ENCODE data around the gene HES4.
"Not testable (repeated sequence)": the region's sequence is repeated elsewhere in the genome, so short reads cannot be mapped to it uniquely, and the experiment has no call there.

Gene HES4

DNA sequence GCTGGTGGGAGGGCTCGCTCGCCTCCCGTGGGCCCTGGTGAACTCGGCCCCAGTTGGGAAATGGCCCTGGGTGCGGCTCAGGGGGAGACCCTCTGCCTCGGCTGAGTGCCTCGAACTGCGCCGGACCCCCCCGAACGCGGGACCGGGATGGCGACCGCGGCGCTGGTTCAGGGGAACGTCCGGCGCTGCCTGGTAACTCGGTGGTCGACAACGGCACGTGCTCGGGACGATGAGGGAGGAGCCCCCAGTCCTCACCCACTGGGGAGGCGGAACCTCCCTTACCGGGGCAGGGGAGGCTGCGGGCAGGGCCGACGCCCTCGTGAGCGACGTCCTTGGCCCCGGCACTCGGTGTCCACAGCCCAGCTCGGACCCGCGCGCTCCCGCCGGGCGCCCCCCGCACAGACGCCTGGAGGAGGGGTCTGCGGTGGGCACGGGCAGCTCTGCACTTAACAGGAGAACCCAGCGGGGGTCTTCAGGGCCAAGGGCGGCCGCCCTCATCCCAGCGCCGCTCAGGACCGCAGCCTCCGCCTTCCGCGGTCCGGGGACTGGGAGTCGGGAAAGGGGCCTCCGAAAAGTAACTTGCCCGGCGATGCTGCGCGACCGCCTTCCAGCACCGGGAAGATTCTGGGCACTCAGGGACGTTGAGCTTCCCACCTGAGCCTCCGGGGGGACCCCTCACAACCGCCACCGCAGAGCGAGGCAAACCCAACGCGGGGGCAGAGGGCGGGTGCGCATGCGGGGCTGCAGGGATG lies 1.7 kb downstream of the HES4 start:
- no peak for DNase-seq

DNA sequence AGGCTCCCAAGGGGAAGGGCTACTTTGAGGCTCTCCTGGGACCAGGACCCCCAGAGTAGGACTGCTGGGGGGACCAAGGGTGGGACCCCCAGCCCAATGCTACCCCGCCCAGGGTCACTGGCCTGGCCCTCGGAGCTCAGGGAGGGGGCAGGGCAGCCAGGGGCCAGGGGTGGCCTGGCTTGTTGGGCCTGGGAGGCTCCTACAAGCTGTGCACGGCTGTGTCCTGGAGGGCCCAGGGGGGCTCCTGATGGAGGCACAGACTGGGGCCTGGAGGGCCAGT lies 2.2 kb downstream of the HES4 start:
- DNase-seq, result no peak

DNA sequence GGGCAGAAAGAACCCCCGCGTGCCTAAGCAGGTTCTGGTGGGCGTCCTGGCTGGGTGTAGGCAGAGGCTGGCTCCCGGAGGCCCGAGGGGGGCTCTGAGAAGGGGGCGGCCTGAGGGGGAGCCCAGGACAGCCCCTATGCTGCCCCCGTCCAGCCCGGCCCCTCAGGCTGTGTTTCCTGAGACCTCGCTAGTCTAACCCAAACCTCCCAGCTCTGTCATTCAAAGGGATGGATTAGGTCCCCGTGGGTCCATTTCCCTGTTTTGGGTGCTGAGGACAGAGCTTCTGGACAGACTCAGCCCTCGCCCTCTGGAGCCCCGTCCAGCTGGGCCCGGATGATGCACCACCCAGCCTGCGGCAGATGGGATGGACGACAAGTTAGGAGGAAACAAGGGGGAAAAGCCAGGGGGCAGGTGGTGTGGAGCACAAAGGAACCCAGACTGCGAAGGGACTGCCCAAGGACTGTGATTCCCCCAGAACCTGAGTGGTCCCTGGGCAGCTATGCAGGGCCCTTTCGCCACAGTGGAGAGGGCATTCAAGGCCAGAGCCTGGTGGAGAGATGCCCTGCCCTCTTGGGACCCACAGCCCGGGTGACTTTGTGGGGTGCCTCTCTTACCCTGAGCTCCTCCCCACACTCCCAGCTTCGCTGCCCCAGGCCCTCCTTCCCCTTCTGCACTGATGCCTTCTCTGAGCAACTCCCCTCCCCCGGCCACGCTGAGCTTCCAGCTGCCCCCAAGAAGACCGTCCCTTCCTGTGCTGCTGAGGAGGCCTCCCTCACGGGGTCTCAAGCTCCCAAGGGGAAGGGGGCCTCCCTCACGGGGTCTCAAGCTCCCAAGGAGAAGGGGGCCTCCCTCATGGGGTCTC lies 2.8 kb downstream of the HES4 start:
- DNase-seq, result no peak

DNA sequence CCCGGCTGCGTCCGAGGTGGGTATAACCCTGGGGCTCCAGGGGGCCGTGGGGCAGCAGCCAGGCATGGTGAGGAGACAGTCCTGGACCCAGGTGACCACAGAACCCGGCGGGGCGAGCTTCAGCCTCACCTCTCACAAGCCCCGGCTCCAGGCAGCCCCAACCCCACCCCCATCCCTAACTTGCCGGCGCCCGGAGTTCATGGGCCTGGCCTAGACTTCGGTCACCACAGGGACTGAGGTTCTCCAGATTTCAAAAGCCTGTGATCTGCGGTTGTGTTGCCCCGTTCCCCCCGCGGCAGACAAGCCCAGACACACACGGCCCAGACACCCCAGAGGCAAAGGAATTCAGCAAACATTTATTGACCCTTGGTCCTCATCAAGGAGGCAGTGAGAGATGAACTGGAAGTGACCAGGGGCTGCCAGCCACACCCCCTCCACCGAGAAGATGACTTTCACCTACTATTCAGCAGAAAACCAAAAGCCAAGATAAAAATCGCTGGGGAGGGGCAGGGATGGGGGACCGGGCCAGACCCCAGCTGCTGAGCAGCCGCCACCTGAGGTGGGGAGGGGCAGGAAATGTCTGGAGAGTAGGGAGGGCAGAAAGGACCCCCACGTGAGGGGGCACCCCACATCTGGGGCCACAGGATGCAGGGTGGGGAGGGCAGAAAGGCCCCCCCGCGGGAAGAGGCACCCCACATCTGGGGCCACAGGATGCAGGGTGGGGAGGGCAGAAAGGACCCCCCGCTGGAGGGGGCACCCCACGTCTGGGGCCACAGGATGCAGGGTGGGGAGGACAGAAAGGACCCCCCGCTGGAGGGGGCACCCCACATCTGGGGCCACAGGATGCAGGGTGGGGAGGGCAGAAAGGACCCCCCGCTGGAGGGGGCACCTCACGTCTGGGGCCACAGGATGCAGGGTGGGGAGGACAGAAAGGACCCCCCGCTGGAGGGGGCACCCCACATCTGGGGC lies 3.9 kb downstream of the HES4 start:
- no peak for DNase-seq

DNA sequence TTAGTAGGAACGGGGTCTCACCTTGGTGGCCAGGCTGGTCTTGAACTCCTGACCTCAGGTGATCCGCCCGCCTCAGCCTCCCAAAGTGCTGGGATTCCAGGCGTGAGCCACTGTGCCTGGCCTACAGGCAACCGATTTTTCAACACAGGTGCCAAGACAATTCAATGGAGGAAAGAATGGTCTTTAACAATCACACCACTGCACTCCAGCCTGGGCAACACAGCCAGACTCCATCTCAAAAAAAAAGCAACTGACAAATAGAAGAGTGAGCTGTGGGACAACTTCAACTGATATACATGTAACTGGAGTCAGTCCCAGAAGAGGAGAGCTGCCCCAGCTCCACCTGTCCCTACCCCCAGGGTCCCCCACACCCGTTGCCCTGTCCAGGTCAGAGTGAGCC lies 5.4 kb downstream of the HES4 start:
- not testable (repeated sequence) for DNase-seq

DNA sequence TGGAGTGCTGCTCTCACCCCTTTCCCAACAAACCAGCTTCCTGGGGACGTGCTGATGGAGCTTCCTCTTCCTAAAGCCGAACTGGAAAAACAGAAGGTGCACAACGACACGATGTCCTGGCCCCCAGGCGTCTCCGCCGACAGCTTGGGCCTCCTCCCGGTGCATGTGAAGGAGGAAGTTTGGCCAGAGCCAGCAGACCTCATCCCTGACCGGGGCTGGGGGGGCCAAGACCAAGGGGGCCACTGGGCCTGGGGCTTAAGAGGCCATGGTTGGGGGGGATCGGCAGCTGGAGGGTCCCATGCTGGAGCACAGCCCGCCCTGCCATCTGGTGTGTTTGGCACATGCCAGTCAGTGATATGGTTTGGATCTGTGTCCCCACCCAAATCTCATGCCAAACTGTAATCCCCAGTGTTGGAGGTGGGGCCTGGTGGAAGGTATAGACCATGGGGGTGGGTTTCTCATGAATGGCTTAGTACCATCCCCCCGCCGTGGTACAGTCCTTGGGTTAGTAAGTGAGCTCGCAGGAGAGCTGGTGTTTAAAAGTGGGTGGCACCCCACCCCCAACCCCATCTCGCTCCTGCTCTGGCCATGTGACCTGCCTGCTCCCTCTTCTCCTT lies 6.4 kb downstream of the HES4 start:
- DNase-seq, result no peak

DNA sequence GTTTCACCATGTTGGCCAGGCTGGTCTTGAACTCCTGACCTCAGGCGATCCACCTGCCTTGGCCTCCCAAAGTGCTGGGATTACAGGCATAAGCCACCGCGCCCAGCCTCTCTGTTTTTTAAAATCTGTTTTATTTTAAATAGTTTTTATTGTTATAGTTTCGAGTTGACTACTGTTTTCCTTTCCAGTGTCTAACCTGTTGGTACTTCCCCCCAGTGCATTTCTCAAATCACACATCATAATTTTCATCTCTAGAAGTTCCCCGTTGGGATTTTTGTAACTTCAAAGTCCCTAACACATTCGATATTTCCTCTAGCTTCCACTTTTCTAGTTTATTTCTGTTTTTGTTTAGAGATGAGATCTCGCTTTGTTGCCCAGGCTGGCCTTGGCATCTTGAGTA lies 7.5 kb downstream of the HES4 start:
- no peak for DNase-seq

DNA sequence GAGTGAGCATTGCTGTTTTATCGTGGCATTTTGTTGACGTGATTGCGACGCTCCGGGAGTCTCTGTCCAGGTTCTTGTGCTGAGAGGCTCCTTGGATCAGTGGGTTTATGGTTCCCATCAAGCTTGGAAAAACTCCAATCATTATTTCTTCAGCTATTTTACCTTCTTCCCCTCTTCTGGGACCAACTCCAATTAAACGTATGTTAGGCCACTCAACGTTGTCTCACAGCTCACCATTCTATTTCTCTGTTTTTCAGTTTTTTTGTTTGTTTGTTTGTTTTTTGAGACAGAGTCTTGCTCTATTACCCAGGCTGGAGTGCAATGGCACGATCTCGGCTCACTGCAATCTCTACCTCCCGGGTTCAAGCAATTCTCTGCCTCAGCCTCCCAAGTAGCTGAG lies 8.0 kb downstream of the HES4 start:
- DNase-seq, result no peak

DNA sequence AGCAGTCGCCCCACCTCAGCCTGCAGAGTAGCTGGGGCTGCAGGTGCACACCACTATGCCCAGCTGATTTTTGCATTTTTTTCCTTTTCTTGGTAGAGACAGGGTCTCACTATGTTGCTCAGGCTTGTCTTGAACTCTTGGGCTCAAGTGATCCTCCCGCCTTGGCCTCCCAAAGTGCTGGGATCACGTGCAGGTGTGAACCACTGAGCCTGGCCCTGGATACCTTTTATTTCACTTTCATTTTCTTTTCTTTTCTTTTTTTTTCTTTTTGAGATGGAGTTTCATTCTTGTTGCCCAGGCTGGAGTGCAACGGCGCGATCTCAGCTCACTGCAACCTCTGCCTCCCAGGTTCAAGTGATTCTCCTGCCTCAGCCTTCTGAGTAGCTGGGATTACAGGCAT lies 8.6 kb downstream of the HES4 start:
- not testable (repeated sequence) for DNase-seq

DNA sequence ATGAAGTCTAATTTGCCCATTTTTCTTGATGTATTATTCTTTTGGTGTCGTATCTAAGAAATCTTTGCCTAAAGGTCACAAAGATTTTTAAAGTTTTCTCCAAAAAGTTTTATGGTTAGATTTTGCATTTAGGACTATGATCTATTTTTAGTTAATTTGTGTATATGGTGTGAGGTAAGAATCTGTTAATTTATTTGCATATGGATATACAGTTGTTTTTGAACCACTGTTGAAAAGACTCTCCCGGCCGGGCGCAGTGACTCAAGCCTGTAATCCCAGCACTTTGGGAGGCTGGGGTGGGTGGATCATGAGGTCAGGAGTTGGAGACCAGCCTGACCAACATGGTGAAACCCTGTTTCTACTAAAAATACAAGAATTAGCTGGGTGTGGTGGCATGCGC lies 11.8 kb downstream of the HES4 start:
- DNase-seq, result not testable (repeated sequence)

DNA sequence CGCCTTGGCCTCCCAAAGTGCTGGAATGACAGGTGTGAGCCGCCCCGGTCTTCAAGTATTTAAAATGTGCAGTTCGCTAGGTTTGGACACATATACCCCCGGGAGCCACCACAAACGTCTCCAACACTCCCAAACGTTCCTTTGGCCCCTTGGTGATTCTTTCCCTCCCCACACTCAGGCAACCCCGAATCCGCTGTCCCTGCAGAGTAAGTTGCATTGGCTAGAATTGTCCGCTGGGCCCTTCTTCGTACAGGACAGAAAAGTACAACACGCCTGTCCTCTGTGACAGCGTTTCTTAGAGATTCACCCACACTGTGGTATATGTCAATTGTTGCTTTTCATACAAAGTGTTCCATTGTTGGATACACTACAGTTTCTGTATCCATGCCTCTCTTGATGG lies 14.8 kb downstream of the HES4 start:
- no peak for DNase-seq

DNA sequence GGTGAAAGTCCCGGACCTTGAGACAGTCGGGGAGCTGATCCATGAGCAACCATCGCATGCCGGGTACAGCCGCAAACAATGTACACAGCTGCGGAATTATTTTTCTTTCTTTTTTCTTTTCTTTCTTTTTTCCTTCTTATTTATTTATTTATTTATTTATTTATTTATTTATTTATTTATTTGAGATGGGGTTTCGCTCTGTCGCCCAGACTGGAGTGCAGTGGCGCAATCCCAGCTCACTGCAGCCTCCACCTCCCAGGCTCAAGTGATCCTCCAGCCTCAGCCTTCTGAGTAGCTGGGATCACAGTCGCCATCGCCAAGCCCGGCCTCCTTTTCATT lies 15.5 kb downstream of the HES4 start:
- no peak for DNase-seq

DNA sequence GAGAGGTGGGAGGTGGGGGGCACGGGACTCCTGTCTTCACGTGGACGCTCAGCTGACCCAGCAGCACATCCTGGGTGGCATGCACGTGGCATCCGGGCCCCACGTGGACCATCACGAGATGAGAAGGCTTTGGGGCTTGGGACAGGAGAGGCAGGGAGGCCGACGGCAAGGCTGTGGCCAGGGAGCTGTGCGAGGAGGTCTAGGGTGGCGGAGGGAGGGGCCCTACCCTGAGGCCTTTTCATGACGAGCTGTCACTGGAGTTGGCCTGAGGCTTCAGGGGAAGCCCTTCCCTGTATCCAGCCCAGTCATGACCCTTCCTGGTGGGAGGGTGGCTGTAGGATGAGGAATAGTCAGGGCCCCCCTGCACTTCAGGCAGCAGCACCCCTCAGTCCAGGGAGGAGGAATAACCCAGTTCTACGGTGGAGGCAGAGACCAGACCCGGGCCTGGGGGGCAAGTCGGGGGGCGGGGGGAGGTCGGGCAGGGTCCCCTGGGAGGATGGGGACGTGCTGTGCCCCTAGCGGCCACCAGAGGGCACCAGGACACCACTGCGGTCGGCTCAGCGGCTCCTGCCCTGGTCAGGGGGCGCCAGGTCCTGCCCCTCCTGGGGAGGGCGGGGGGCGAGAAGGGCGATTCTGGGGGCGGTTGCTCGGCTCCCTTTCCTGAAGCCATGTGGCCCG lies 16.0 kb downstream of the HES4 start:
- DNase-seq, result peak; percentile 71 to 80

DNA sequence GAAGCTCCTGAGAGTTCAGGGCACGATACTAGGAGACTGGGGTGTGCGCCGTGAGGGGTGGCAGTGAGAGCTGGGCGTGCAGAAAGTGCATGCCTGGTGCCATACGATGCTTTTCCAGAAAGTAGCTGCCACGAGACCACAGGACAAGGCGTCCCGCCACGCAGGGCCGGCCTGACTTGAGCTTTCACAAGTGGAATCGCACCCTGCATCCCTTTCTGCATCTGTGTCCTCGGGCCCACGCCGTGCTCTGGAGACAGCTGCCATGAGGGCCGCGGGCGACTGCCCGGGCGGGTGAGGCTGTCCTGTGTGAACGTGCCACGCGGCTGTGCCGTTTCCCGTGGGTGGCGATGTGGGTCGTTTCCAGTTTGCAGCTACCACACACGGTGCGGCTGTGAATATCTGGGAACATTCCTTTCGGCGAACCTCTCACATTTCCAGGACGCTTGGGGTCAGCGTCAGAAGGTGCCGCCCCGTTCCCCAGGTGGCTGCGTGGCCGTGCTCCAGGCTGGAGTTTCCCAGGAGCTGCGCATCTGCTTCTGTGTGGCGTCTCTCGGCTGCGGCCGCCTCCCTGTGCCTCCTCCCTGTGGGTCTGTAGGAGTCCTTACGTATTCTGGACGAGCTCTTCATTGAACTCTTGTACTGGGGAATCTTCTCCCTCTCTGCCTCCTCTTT lies 17.0 kb downstream of the HES4 start:
- DNase-seq, result no peak

DNA sequence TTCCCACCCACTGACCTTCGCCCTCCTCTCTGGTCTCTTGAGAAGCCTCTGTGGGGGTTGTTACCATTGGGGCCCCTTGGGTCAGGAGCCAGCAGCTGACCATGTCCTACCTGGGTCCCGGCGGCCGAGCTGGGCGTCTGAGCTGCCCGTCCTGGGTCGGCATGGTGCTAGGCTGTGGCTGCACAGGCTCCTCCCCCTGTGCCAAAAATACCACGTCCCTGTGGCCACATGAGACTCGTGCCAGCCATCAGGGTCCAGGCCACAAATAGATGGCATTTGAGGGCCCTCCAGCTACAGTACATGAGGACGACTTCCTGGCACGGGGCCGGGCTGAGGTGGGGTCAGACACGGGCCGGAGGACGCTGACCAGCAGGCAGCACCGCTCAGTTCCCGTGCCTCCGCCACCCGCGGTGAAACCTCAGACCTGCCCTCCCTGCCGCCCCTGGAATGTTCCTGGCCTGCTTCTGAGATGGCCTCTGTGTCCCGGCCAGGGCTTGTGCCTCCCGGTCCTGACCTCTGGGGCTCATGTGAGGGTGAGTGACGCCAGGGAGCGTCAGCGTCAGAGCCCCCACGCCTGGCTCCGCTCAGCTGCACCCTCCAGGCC lies 17.8 kb downstream of the HES4 start, which contains the start of gene PERM1:
PERM1 (minus strand) TSS at position 139 of the 604 bp plus-strand sequence. CDS start 1,064 bp downstream, outside the sequence.
- no peak for DNase-seq

DNA sequence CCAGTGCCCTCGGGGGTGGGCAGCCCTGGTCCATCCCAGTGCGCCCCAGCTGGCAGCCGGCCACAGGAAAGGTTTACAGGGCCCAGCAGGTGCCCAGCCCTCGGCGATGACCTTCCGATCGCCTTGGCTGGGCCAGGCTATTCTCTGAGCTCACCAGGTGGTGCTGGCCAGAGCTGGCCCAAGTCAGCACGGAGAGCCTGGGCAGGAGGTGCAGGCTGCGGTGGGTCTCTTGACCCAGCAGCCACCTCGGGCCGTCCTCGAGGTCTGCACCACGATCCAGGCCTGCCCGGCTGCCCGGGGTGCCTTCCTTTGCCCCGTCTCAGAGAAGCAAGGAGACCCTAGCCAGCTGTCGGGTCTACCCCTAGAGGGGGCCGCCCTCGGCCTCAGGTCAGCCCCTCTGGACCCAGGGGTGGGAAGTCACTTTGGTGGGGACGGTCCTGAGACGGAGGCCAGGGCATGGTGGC lies 18.4 kb downstream of the HES4 start:
- no peak for DNase-seq

DNA sequence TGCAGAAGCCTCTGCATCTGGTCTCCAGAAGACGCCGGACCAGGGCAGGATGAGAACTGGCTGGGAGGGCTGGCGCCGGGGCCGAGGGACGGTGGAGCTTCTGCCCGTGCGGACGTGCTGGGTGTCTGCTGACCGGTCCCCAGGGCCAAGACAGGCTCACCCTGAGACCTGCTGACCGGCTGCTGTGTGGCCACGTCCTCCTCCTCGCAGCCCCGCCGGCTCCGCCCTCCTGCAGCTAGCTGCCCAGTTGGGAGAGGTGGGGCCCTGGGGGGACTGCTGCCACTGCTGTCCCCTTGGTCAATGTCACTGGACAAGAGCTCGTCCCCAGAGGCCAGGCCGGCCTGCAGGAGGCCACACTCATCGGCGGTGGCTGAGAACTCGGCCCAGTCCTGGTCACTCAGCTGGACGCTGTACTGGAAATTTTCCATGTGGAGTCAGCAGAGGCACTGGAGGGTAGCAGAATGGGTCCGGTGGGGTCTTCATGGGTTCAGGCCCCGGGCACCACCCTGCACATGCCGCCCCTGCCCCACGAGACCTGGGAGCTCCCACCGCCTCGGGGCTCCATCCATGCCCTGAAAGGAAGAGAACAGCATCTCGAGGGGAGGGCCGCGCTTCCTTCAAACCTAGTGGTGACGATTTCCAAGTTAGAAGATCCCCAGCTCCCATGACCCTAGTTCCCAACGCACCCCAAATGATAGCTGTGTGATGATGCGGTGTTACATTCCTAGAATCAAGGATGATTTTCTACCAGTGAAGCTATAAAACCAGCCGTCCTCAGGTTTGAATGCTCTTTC lies 19.1 kb downstream of the HES4 start:
- DNase-seq, result no peak

DNA sequence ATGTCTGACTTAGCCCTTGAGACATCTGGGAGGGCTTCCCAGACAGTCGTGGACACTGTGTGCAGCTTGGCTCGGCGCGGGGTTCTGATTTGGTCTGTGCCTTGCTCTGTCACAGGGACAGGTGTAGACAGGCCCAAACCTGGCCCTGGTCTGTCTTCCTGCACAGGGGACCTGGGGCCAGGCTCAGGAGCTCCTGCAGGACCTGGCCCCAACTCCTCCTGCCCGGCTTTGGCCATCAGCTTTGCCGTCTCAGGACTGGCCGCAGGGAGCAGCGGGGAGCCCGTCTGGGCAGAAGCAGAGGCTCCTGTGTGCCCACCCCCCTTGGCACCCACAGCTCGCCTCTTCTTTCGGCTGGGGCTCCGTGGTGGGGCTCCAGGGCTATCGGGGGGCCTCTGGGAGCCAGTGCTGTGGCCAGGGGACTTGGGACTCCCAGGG lies 19.7 kb downstream of the HES4 start:
- DNase-seq, result no peak

DNA sequence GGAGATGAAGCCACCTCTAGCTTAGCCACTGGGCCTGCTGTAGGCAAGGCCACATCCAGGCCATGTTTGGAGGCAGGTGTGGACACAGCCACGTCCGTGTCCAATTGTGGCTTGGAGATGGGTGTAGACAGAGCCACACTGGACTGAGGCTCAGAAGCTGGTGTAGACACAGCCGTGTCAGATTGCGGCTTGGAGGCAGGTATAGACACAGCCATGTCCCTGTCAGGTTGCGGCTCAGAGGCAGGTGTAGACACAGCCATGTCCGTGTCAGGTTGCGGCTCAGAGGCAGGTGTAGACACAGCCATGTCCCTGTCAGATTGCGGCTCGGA lies 20.2 kb downstream of the HES4 start:
- no peak for DNase-seq
